Peyer's patch (tissue), 4 donors: ENCODE measurements around the gene FNDC11.

ENCODE experiments used
- CTCF ChIP-seq, 6 experiments: fragments of 450-650 bp in 4 of 6; fragments of 200-600 bp in 2 of 6; sonication (generic) in 1 of 6; IDR thresholded peaks; one replicate each; pipeline ENCODE4 v1.5.1; 2017 to 2019; ENCODE audit warnings: antibody characterized with exemption in 6 of 6, mild to moderate bottlenecking in 3 of 6, moderate library complexity in 1 of 6
- POLR2A ChIP-seq, 2 donors: fragments of 450-650 bp; IDR thresholded peaks; one replicate each; pipeline ENCODE4 v1.5.1; 2017; ENCODE audit warnings: antibody characterized with exemption in 2 of 2, mild to moderate bottlenecking in 2 of 2, moderate library complexity in 2 of 2

DNA sequence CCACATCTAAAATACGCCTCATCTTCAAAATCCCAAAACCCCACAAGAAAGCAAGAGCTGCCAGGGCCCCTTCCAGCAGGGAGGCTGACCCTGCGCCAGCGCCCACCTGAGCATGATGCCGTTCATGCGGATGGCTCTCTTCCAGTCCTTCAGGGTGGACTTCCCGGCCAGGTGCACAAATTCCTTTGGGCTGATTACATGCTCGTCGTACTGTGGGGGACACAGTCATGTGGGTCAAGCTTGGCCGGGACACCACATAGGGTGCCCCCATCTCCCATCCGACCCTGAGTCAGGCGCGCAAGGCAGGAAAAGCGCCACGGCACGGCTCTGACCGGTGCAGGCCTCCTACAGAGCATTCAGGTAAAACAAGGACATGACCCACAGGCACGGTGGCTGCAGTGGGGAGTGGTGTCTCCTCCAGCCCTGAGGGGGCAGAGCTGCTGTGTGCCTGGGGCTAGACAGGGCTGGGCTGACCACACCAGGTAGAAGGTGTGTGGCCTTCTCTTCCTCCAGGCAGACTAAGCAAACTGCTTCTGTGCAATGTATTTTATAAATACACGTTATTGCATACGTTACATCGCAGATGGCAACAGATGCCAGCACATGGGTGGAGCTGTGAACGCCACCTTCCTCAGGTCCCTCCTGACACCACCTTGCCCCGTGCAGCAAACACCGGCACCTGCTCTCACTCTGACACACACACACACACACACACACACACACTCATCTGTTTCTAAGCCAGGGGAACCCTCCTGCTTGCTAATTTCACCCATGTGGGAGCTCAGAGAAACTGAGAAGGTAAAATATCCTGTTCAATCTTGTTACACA is 43.9 kb downstream of the FNDC11 start:
- TF ChIP-seq CTCF (IDR thresholded peaks at IDR 0.05) (no peak), POLR2A (IDR thresholded peaks at IDR 0.05) (no peak)
